Neural cell (in vitro differentiated cells): ENCODE results near the gene GAGE13. TPM values are rescaled to one million over a fixed set of nuclear protein-coding genes. Genes with fewer than 3 reads are reported as not detected.
"Not testable (repeated sequence)": the region's sequence is repeated elsewhere in the genome, so short reads cannot be mapped to it uniquely, and the experiment has no call there.

Source experiments
- H2AFZ ChIP-seq: fragments of 200-600, 300-800 bp; sonication (generic), shearing (Covaris generic); 2 replicates; pipeline ENCODE4 v1.6.0; 2014; ENCODE audit warnings: low read depth, mild to moderate bottlenecking, antibody characterized with exemption, low read length, moderate library complexity
- H3F3A ChIP-seq: fragments of 200-600 bp; shearing (Covaris generic); 2 replicates; pipeline ENCODE4 v1.6.1; 2016; ENCODE audit warnings: mild to moderate bottlenecking, moderate library complexity, mixed read lengths, antibody characterized with exemption, low read length; ENCODE audit not compliant: insufficient read depth, poor library complexity, severe bottlenecking
- H3K27ac ChIP-seq: fragments of 200-600, 300-800 bp; sonication (generic), shearing (Covaris generic); 2 replicates; pipeline ENCODE4 v1.5.1; 2014; ENCODE audit warnings: mild to moderate bottlenecking, low read length, moderate library complexity
- H3K27me3 ChIP-seq: fragments of 300-800, 200-600 bp; sonication (generic), shearing (Covaris generic); 2 replicates; pipeline ENCODE4 v1.6.0; 2014; ENCODE audit warnings: mild to moderate bottlenecking, low read depth, low read length, moderate library complexity; ENCODE audit not compliant: insufficient read depth
- H3K36me3 ChIP-seq: fragments of 300-800, 200-600 bp; sonication (generic), shearing (Covaris generic); 2 replicates; pipeline ENCODE4 v1.5.1; 2014; ENCODE audit warnings: mild to moderate bottlenecking, antibody characterized with exemption, low read length, moderate library complexity; ENCODE audit not compliant: insufficient read depth
- H3K4me2 ChIP-seq: fragments of 300-800, 200-600 bp; sonication (generic), shearing (Covaris generic); 2 replicates; pipeline ENCODE4 v1.6.0; 2014; ENCODE audit warnings: mild to moderate bottlenecking, low read length
- H3K4me3 ChIP-seq: fragments of 300-800, 200-600 bp; sonication (generic), shearing (Covaris generic); 2 replicates; pipeline ENCODE4 v1.5.1; 2014; ENCODE audit warnings: mild to moderate bottlenecking, low read length, moderate library complexity
- H3K79me2 ChIP-seq: fragments of 200-600 bp; shearing (Covaris generic); replicated peaks from 2 replicates; pipeline ENCODE4 v1.6.0; 2014; ENCODE audit warnings: mild to moderate bottlenecking, low read length, moderate library complexity; ENCODE audit not compliant: insufficient read depth
- H3K9ac ChIP-seq: fragments of 300-800, 200-600 bp; sonication (generic), shearing (Covaris generic); 2 replicates; pipeline ENCODE4 v1.6.1; 2016; ENCODE audit warnings: mild to moderate bottlenecking, low read length, mixed read lengths
- H3K9me2 ChIP-seq: fragments of 200-600 bp; shearing (Covaris generic); 2 replicates; pipeline ENCODE4 v1.6.1; 2016; ENCODE audit warnings: mild to moderate bottlenecking, low read length, mixed read lengths; ENCODE audit not compliant: insufficient read depth
- H3K9me3 ChIP-seq: fragments of 200-600, 300-800 bp; sonication (generic), shearing (Covaris generic); 2 replicates; pipeline ENCODE4 v1.6.1; 2016; ENCODE audit warnings: mild to moderate bottlenecking, mixed run types, low read length, moderate library complexity, mixed read lengths
- H4K20me1 ChIP-seq: fragments of 200-600 bp; shearing (Covaris generic); 2 replicates; pipeline ENCODE4 v1.6.1; 2016; ENCODE audit warnings: mild to moderate bottlenecking, mixed run types; ENCODE audit not compliant: insufficient read depth
- CTCF ChIP-seq: fragments of 450-650 bp; IDR thresholded peaks from 2 replicates; pipeline ENCODE4 v1.5.1; 2014; ENCODE audit warnings: antibody characterized with exemption, mild to moderate bottlenecking, moderate library complexity; ENCODE audit not compliant: poor library complexity, severe bottlenecking
- EP300 ChIP-seq: fragments of 450-650 bp; conservative IDR thresholded peaks from 2 replicates; pipeline ENCODE4 v1.6.1; 2014; ENCODE audit warnings: antibody characterized with exemption, mild to moderate bottlenecking, moderate library complexity; ENCODE audit not compliant: poor library complexity, severe bottlenecking
- EZH2 ChIP-seq: fragments of 200-600, 300-800 bp; shearing (Covaris generic), sonication (generic); IDR thresholded peaks from 2 replicates; pipeline ENCODE4 v1.6.1; 2014; ENCODE audit warnings: antibody characterized with exemption, low read length, borderline replicate concordance, mild to moderate bottlenecking; ENCODE audit not compliant: insufficient read depth, poor library complexity, severe bottlenecking
- MXI1 ChIP-seq: fragments of 450-650 bp; conservative IDR thresholded peaks from 2 replicates; pipeline ENCODE4 v1.6.1; 2014; ENCODE audit warnings: antibody characterized with exemption, mild to moderate bottlenecking; ENCODE audit not compliant: poor library complexity, severe bottlenecking
- POLR2AphosphoS5 ChIP-seq: IDR thresholded peaks from 2 replicates; pipeline ENCODE4 v1.6.1; 2012
- RAD21 ChIP-seq: fragments of 450-650 bp; conservative IDR thresholded peaks from 2 replicates; pipeline ENCODE4 v1.6.1; 2014; ENCODE audit warnings: antibody characterized with exemption, mild to moderate bottlenecking, moderate library complexity
- SMC3 ChIP-seq: fragments of 450-650 bp; conservative IDR thresholded peaks from 2 replicates; pipeline ENCODE4 v1.6.1; 2014; ENCODE audit warnings: antibody characterized with exemption, mild to moderate bottlenecking, moderate library complexity; ENCODE audit not compliant: poor library complexity
- TAF1 ChIP-seq: IDR thresholded peaks from 2 replicates; pipeline ENCODE4 v1.6.1; 2012; ENCODE audit warnings: low read depth
- polyA minus RNA-seq: library from RNA; depleted of rRNA, polyadenylated mRNA; stranded (reverse); fragments of >200 nt; gene quantifications from 2 replicates; pipeline ENCODE4 v1.2.3, GENCODE V29; 2014
- polyA plus RNA-seq: library from polyadenylated mRNA; depleted of rRNA; stranded (reverse); fragments of >200 nt; gene quantifications from 2 replicates; pipeline ENCODE4 v1.2.3, GENCODE V29; 2014
- TF ChIP-seq, protein P1 (sequence below): IDR thresholded peaks from 2 replicates; pipeline ENCODE4 v1.6.1; 2012; ENCODE audit warnings: borderline replicate concordance

Gene GAGE13, protein sequence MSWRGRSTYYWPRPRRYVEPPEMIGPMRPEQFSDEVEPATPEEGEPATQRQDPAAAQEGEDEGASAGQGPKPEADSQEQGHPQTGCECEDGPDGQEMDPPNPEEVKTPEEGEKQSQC
- polyA plus RNA-seq (not detected in 2 replicates), polyA minus RNA-seq (not detected in 2 replicates)

DNA sequence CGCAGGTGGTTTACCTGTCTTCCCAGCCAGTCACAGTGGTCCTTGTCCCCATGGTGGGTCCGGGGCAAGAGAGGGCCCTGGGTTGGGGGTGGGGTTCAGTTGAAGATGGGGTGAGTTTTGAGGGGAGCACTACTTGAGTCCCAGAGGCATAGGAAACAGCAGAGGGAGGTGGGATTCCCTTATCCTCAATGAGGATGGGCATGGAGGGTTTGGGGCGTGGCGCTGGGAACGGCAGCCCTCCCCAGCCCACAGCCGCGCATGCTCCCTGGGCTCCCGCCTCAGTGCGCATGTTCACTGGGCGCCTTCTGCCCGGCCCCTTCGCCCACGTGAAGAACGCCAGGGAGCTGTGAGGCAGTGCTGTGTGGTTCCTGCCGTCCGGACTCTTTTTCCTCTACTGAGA is at the start of gene GAGE13:
Gene GAGE13, plus strand, starts transcription at position 301 of the 400 bp plus-strand sequence. CDS start 1,156 bp downstream, outside the sequence.
- H3K9ac ChIP-seq, H3K79me2 ChIP-seq, H3K27ac ChIP-seq, H3K36me3 ChIP-seq, H3K4me3 ChIP-seq, H3F3A ChIP-seq, H4K20me1 ChIP-seq, H3K9me3 ChIP-seq, H3K27me3 ChIP-seq, H3K4me2 ChIP-seq, H3K9me2 ChIP-seq, H2AFZ ChIP-seq: not testable (repeated sequence)

- no peaks in the 10 kb centered on the region for H4K20me1 ChIP-seq
- no peaks in the 10 kb centered on the region for H3F3A ChIP-seq
- H2AFZ ChIP-seq: no peak overlapping the region
- no peaks in the 10 kb centered on the region for H3K9me2 ChIP-seq
- no peak overlapping the region for H3K4me3 ChIP-seq
- no peaks in the 10 kb centered on the region for H3K27me3 ChIP-seq
- TF ChIP-seq SMC3: no peak
- TF ChIP-seq EZH2: no peak
- no peak for TF ChIP-seq RAD21
- no peak for TF ChIP-seq MXI1
- no peak for TF ChIP-seq TAF1
- no peak for TF ChIP-seq EP300
- no peak for TF ChIP-seq POLR2AphosphoS5
- TF ChIP-seq CTCF: no peak
- TF ChIP-seq, protein P1, sequence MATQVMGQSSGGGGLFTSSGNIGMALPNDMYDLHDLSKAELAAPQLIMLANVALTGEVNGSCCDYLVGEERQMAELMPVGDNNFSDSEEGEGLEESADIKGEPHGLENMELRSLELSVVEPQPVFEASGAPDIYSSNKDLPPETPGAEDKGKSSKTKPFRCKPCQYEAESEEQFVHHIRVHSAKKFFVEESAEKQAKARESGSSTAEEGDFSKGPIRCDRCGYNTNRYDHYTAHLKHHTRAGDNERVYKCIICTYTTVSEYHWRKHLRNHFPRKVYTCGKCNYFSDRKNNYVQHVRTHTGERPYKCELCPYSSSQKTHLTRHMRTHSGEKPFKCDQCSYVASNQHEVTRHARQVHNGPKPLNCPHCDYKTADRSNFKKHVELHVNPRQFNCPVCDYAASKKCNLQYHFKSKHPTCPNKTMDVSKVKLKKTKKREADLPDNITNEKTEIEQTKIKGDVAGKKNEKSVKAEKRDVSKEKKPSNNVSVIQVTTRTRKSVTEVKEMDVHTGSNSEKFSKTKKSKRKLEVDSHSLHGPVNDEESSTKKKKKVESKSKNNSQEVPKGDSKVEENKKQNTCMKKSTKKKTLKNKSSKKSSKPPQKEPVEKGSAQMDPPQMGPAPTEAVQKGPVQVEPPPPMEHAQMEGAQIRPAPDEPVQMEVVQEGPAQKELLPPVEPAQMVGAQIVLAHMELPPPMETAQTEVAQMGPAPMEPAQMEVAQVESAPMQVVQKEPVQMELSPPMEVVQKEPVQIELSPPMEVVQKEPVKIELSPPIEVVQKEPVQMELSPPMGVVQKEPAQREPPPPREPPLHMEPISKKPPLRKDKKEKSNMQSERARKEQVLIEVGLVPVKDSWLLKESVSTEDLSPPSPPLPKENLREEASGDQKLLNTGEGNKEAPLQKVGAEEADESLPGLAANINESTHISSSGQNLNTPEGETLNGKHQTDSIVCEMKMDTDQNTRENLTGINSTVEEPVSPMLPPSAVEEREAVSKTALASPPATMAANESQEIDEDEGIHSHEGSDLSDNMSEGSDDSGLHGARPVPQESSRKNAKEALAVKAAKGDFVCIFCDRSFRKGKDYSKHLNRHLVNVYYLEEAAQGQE: no peak
- no peaks in the 10 kb centered on the region for H3K9me3 ChIP-seq
- H3K9ac ChIP-seq: no peak overlapping the region
- H3K79me2 ChIP-seq: no peaks in the 10 kb centered on the region
- no peaks in the 10 kb centered on the region for H3K36me3 ChIP-seq
- no peak overlapping the region for H3K4me2 ChIP-seq
- no peak overlapping the region for H3K27ac ChIP-seq
Observed at GRCh38 chrX:49282647-49283011, 48.8 kb upstream of the GAGE13 start.

GRCh38 chrX:49284212-49284611 is 47.2 kb upstream of the GAGE13 start:
- Histone ChIP-seq H3K79me2 (no peaks in the 10 kb centered on the region), H3K27me3 (no peaks in the 10 kb centered on the region), H3K4me2 (no peak overlapping the region), H2AFZ (no peak overlapping the region), H3K4me3 (no peak overlapping the region), H3K36me3 (no peaks in the 10 kb centered on the region), H3K27ac (no peak overlapping the region), H3K9me2 (no peaks in the 10 kb centered on the region), H3F3A (no peaks in the 10 kb centered on the region), H4K20me1 (no peaks in the 10 kb centered on the region), H3K9me3 (no peaks in the 10 kb centered on the region), H3K9ac (no peak overlapping the region)
- TF ChIP-seq POLR2AphosphoS5 (no peak), MXI1 (no peak), EP300 (no peak)
